Measurements from ENCODE around the gene CD200R1L.

The CD200R1L gene

GRCh38 chr3:112767777-112768176 is 78.9 kb downstream of the CD200R1L start:
- DNase-seq (ENCODE audit: low read depth in 1 of 2, low spot score in 1 of 2) = no peak

- DNase-seq (ENCODE audit: low read depth in 1 of 2, low spot score in 1 of 2) = no peak
Observed at GRCh38 chr3:112767177-112767576, 79.5 kb downstream of the CD200R1L start.

Data from stimulated activated CD4-positive, alpha-beta T cell treated with anti-CD3 and anti-CD28 coated beads, Interleukin-15, amount 100 ng/mL, for 1 hour (primary cell).